WTC11 (cell line): Measurements from ENCODE around the gene C16orf54. TPM values are rescaled to one million over a fixed set of nuclear protein-coding genes. Genes with fewer than 3 reads are reported as not detected.

ENCODE experiments used
- ATAC-seq: fragments of 200-7000 bp; cut with Tn5 transposase; 2 replicates; pipeline ENCODE4 v1.10.0; 2021; ENCODE audit warnings: mild to moderate bottlenecking, moderate library complexity
- CTCF ChIA-PET: fragments of 300-600 bp; sonication (Branson Sonifier 250); formaldehyde crosslinking; loops from one replicate; lab custom pipeline; 2021; ENCODE audit warnings: antibody characterized with exemption; lab: Charles Lee
- POLR2A ChIA-PET: fragments of 350-600 bp; sonication (Branson Sonifier 250); formaldehyde crosslinking; loops from one replicate; lab custom pipeline; 2021; ENCODE audit warnings: antibody characterized with exemption; lab: Charles Lee
- DNase-seq: peaks from one replicate; pipeline ENCODE4 v3.0.0; 2021; ENCODE audit warnings: low spot score
- H3K27ac Mint-ChIP-seq: 2 replicates; pipeline ENCODE4 v1.8.0; 2021; ENCODE audit warnings: mixed read lengths
- H3K27me3 Mint-ChIP-seq: 2 replicates; pipeline ENCODE4 v1.8.0; 2021; ENCODE audit warnings: low read depth, mild to moderate bottlenecking, moderate library complexity, mixed read lengths
- H3K36me3 Mint-ChIP-seq: 2 replicates; pipeline ENCODE4 v1.8.0; 2021; ENCODE audit warnings: mixed read lengths
- H3K4me1 Mint-ChIP-seq: 2 replicates; pipeline ENCODE4 v1.8.0; 2022; ENCODE audit warnings: mixed read lengths
- H3K4me3 Mint-ChIP-seq: 2 replicates; pipeline ENCODE4 v1.8.0; 2021; ENCODE audit warnings: mild to moderate bottlenecking, moderate library complexity, mixed read lengths
- H3K9me3 Mint-ChIP-seq: 2 replicates; pipeline ENCODE4 v1.8.0; 2021; ENCODE audit warnings: mixed read lengths
- AR ChIP-seq: fragments of 250-450 bp; sonication (Bioruptor Pico); IDR thresholded peaks from 2 replicates; pipeline ENCODE4 v1.9.0; 2021; ENCODE audit warnings: mild to moderate bottlenecking
- CBFB ChIP-seq: sonication (generic); formaldehyde crosslinking; IDR thresholded peaks from 2 replicates; pipeline ENCODE4 v1.8.1; 2022; ENCODE audit warnings: mild to moderate bottlenecking, low read depth, missing genetic modification reagents
- FOXK1 ChIP-seq: sonication (generic); formaldehyde crosslinking; IDR thresholded peaks from 2 replicates; pipeline ENCODE4 v1.8.0; 2022; ENCODE audit warnings: mild to moderate bottlenecking, moderate library complexity, missing genetic modification reagents
- GABPB1 ChIP-seq: sonication (generic); formaldehyde crosslinking; IDR thresholded peaks from 2 replicates; pipeline ENCODE4 v1.8.1; 2023; ENCODE audit warnings: mild to moderate bottlenecking, missing genetic modification reagents
- HMGXB4 ChIP-seq: sonication (generic); formaldehyde crosslinking; IDR thresholded peaks from 2 replicates; pipeline ENCODE4 v1.8.1; 2023; ENCODE audit warnings: mild to moderate bottlenecking, moderate library complexity, missing genetic modification reagents
- IRF2 ChIP-seq: sonication (generic); formaldehyde crosslinking; IDR thresholded peaks from 2 replicates; pipeline ENCODE4 v1.8.0; 2022; ENCODE audit warnings: low read depth, missing genetic modification reagents, borderline replicate concordance
- JAZF1 ChIP-seq: fragments of 250-450 bp; sonication (Bioruptor Pico); IDR thresholded peaks from 2 replicates; pipeline ENCODE4 v1.9.0; 2021; ENCODE audit warnings: moderate library complexity, mild to moderate bottlenecking, inconsistent platforms
- JUN ChIP-seq: sonication (generic); formaldehyde crosslinking; IDR thresholded peaks from 2 replicates; pipeline ENCODE4 v1.8.0; 2023; ENCODE audit warnings: mild to moderate bottlenecking, missing genetic modification reagents
- KAT7 ChIP-seq: sonication (generic); formaldehyde crosslinking; IDR thresholded peaks from 2 replicates; pipeline ENCODE4 v1.8.1; 2023; ENCODE audit warnings: missing genetic modification reagents, mild to moderate bottlenecking, borderline replicate concordance
- NFYB ChIP-seq: sonication (generic); formaldehyde crosslinking; conservative IDR thresholded peaks from 2 replicates; pipeline ENCODE4 v1.8.0; 2022; ENCODE audit warnings: low read depth, missing genetic modification reagents
- RELA ChIP-seq: sonication (generic); formaldehyde crosslinking; IDR thresholded peaks from 2 replicates; pipeline ENCODE4 v1.8.1; 2022; ENCODE audit warnings: missing genetic modification reagents, mild to moderate bottlenecking, borderline replicate concordance
- SOX15 ChIP-seq: fragments of 250-450 bp; sonication (Bioruptor Pico); IDR thresholded peaks from 2 replicates; pipeline ENCODE4 v1.9.0; 2021; ENCODE audit warnings: mild to moderate bottlenecking
- TEAD1 ChIP-seq: sonication (generic); formaldehyde crosslinking; IDR thresholded peaks from 2 replicates; pipeline ENCODE4 v1.8.0; 2022; ENCODE audit warnings: mild to moderate bottlenecking, missing genetic modification reagents
- ZBTB43 ChIP-seq: sonication (generic); formaldehyde crosslinking; IDR thresholded peaks from 2 replicates; pipeline ENCODE4 v1.8.1; 2023; ENCODE audit warnings: mild to moderate bottlenecking, missing genetic modification reagents
- ZNF219 ChIP-seq: sonication (generic); formaldehyde crosslinking; IDR thresholded peaks from 2 replicates; pipeline ENCODE4 v1.8.0; 2023; ENCODE audit warnings: missing genetic modification reagents, mild to moderate bottlenecking, borderline replicate concordance
- ZNF281 ChIP-seq: sonication (generic); formaldehyde crosslinking; IDR thresholded peaks from 2 replicates; pipeline ENCODE4 v1.8.0; 2023; ENCODE audit warnings: mild to moderate bottlenecking, missing genetic modification reagents
- ZNF423 ChIP-seq: fragments of 250-450 bp; sonication (Bioruptor Pico); IDR thresholded peaks from 2 replicates; pipeline ENCODE4 v2.1.2; 2022; ENCODE audit warnings: mild to moderate bottlenecking, moderate library complexity
- total RNA-seq: library from RNA; stranded (reverse); gene quantifications from 3 replicates; pipeline ENCODE4 v1.2.3, GENCODE V29; 2021

C16orf54 gene
- total RNA-seq, 1 experiment from 2014 or later = 0.09 TPM

GRCh38 chr16:29720703-29721102 lies 25.1 kb downstream of the C16orf54 start:
- H3K4me1 Mint-ChIP-seq = peaks cover 58% of the 10 kb centered on the region
- POLR2A ChIA-PET = interaction anchor here (1.3 kb wide), 1 partner anchor 21 kb away, joined by 3 read pairs; no protein-coding TSS in a partner anchor
- TF ChIP-seq GABPB1 = peak; percentile 26; the same call in 1 of the 2 replicates
- no peak for TF ChIP-seq ZNF281
- H3K4me3 Mint-ChIP-seq = no peak overlapping the region
- CTCF ChIA-PET = interaction anchor here (0.8 to 2.1 kb wide), 7 partner anchors 9 to 334 kb away, joined by 3 to 13 read pairs (median 4); no protein-coding TSS in a partner anchor
- DNase-seq = no peak
- ATAC-seq = no peak
- H3K27ac Mint-ChIP-seq = peak overlapping the region; percentile 89; the same call in 1 of the 2 replicates
- H3K27me3 Mint-ChIP-seq = no peaks in the 10 kb centered on the region
- H3K36me3 Mint-ChIP-seq = peaks cover 48% of the 10 kb centered on the region
- H3K9me3 Mint-ChIP-seq = 0 out of 2 replicates have a peak, but pooled peaks cover 4% of the 10 kb centered on the region

- no peaks in the 10 kb centered on the region for H3K27me3 Mint-ChIP-seq
Measured at GRCh38 chr16:29719063-29719462, 26.7 kb downstream of the C16orf54 start.

GRCh38 chr16:29717113-29717512 lies 28.7 kb downstream of the C16orf54 start:
- no peak overlapping the region for H3K4me3 Mint-ChIP-seq
- peaks cover 66% of the 10 kb centered on the region for H3K4me1 Mint-ChIP-seq
- DNase-seq (no peak), ATAC-seq (no peak)
- no peaks in the 10 kb centered on the region for H3K27me3 Mint-ChIP-seq
- TF ChIP-seq TEAD1 (no peak), ZNF423 (CRISPR knock-in tag) (no peak), NFYB (CRISPR knock-in tag) (no peak), ZBTB43 (CRISPR knock-in tag) (no peak)
- H3K36me3 Mint-ChIP-seq = peaks cover 55% of the 10 kb centered on the region
- peaks cover 9% of the 10 kb centered on the region for H3K9me3 Mint-ChIP-seq
- CTCF ChIA-PET = interaction anchor here (0.8 to 4.1 kb wide), 5 partner anchors 12 to 315 kb away, joined by 3 to 17 read pairs (median 3); no protein-coding TSS in a partner anchor
- peak overlapping the region; percentile 71 for H3K27ac Mint-ChIP-seq
- POLR2A ChIA-PET = interaction anchor here (0.7 to 1.5 kb wide), 3 partner anchors 18 to 256 kb away, joined by 3 to 5 read pairs (median 3); partner anchors contain the start of gene TAOK2

More at GRCh38 chr16:29719063-29719462, 26.7 kb downstream of the C16orf54 start:
- TF ChIP-seq RELA (CRISPR knock-in tag) = no peak
- TF ChIP-seq HMGXB4 (CRISPR knock-in tag) = no peak
- TF ChIP-seq ZNF219 (CRISPR knock-in tag) = no peak
- no peak for TF ChIP-seq AR
- no peak for TF ChIP-seq SOX15 (CRISPR knock-in tag)
- no peak for TF ChIP-seq CBFB (CRISPR knock-in tag)
- no peak for TF ChIP-seq KAT7 (CRISPR knock-in tag)
- no peak for TF ChIP-seq FOXK1 (CRISPR knock-in tag)
- no peak for TF ChIP-seq IRF2
- no peak for TF ChIP-seq JAZF1 (CRISPR knock-in tag)
- TF ChIP-seq JUN = no peak
- Mint-ChIP-seq H3K4me1 (peaks cover 60% of the 10 kb centered on the region), H3K36me3 (peaks cover 51% of the 10 kb centered on the region), H3K9me3 (peaks cover 9% of the 10 kb centered on the region), H3K4me3 (peak overlapping the region; percentile 49), H3K27ac (peak overlapping the region; percentile 97)
- peak; percentile 7 for ATAC-seq
- ChIA-PET CTCF (interaction anchor here (0.9 to 2.1 kb wide), 4 partner anchors 10 to 20 kb away, joined by 3 to 13 read pairs (median 4); no protein-coding TSS in a partner anchor), POLR2A (no interaction called here)
- no peak for DNase-seq
